Subcutaneous adipose tissue (tissue), 4 donors: ENCODE results near the gene PTPN6. TPM values are rescaled to one million over a fixed set of nuclear protein-coding genes. Genes with fewer than 3 reads are reported as not detected.

Experiments used
- CTCF ChIP-seq: fragments of 450-650 bp; IDR thresholded peaks from one replicate; pipeline ENCODE4 v1.5.1; 2016; ENCODE audit warnings: low read depth, mild to moderate bottlenecking, control low read depth, antibody characterized with exemption, moderate library complexity
- small RNA-seq: library from RNA; depleted of rRNA; stranded (forward); fragments of <200 nt; gene quantifications from one replicate; pipeline ENCODE3, GENCODE V24; 2016
- total RNA-seq, 4 donors: library from RNA; depleted of rRNA; stranded (reverse); fragments of >200 nt; gene quantifications; one replicate each; pipeline ENCODE4 v1.1.0, GENCODE V29; 2016

Gene PTPN6
- total RNA-seq, 4 donors from 2014 or later = 9.6 to 78.0 (median 29.7) TPM

GRCh38 chr12:7004287-7004803 is 53.2 kb downstream of the PTPN6 start:
- TF ChIP-seq CTCF = no peak

GRCh38 chr12:7004840-7005239 is 53.7 kb downstream of the PTPN6 start:
- no peak for TF ChIP-seq CTCF

- no peak for TF ChIP-seq CTCF
Measured at GRCh38 chr12:7005311-7005710, 54.2 kb downstream of the PTPN6 start.

- TF ChIP-seq CTCF = no peak
Measured at GRCh38 chr12:7006639-7007038, 55.5 kb downstream of the PTPN6 start.

GRCh38 chr12:7008864-7009263 is 57.7 kb downstream of the PTPN6 start:
- no peak for TF ChIP-seq CTCF

GRCh38 chr12:7009512-7009911 is 58.4 kb downstream of the PTPN6 start:
- no peak for TF ChIP-seq CTCF

Small RNA genes within 50 kb of the gene (small RNA-seq; reads per million reads assigned to genes)
- not detected for gene MIR141
- gene MIR200C = 0.49 reads per million
- gene RNU7-1 = not detected
- 0.36 reads per million for gene SCARNA12

Other genes with a start within 250 kb of the PTPN6 start
- gene COPS7A, start 227.3 kb upstream of the PTPN6 start, total RNA-seq = 10 to 100 TPM; 39.0 to 55.6 (median 45.4) TPM
- 100 to 1,000 TPM in 2 of 4 donors, 10 to 100 TPM in 2; 79.4 to 170 (median 108) TPM for gene MLF2, start 198.2 kb upstream of the PTPN6 start, total RNA-seq
- gene PTMS, start 185.0 kb upstream of the PTPN6 start, total RNA-seq = 100 to 1,000 TPM in 1 of 4 donors, 10 to 100 TPM in 3; 60.3 to 118 (median 92.0) TPM
- 1 to 10 TPM in 1 of 4 donors, under 1 TPM in 1, not detected in 2; 0.44 to 1.4 TPM for gene LAG3, start 178.8 kb upstream of the PTPN6 start, total RNA-seq
- 10 to 100 TPM; 16.4 to 65.4 (median 29.6) TPM for gene CD4, start 161.8 kb upstream of the PTPN6 start, total RNA-seq
- gene GPR162, start 129.5 kb upstream of the PTPN6 start, total RNA-seq = 1 to 10 TPM in 3 of 4 donors, under 1 TPM in 1; 0.66 to 3.1 (median 2.1) TPM
- gene P3H3, start 122.9 kb upstream of the PTPN6 start, total RNA-seq = 10 to 100 TPM in 1 of 4 donors, 1 to 10 TPM in 3; 5.6 to 11.3 (median 6.8) TPM
- under 1 TPM in 2 of 4 donors, not detected in 2; 0.38 to 0.88 TPM for gene GNB3, start 110.4 kb upstream of the PTPN6 start, total RNA-seq
- 1 to 10 TPM in 2 of 4 donors, under 1 TPM in 1, not detected in 1; 0.38 to 2.6 (median 1.9) TPM for gene CDCA3, start 100.1 kb upstream of the PTPN6 start, total RNA-seq
- gene USP5, start 99.2 kb upstream of the PTPN6 start, total RNA-seq = 10 to 100 TPM; 22.3 to 46.7 (median 34.4) TPM
- gene TPI1, start 83.8 kb upstream of the PTPN6 start, total RNA-seq = 100 to 1,000 TPM; 207 to 328 (median 256) TPM
- gene SPSB2, start 78.1 kb upstream of the PTPN6 start, total RNA-seq = 1 to 10 TPM; 4.1 to 6.4 (median 5.7) TPM
- 1 to 10 TPM; 3.9 to 7.9 (median 6.2) TPM for gene LRRC23, start 46.5 kb upstream of the PTPN6 start, total RNA-seq
- gene ENO2, start 36.8 kb upstream of the PTPN6 start, total RNA-seq = 1 to 10 TPM; 3.4 to 6.2 (median 5.6) TPM
- 100 to 1,000 TPM in 1 of 4 donors, 10 to 100 TPM in 3; 41.3 to 136 (median 71.6) TPM for gene ATN1, start 23.4 kb upstream of the PTPN6 start, total RNA-seq
- not detected for gene RNU7-1, start 7.5 kb upstream of the PTPN6 start, total RNA-seq
- gene C12orf57, start 7.3 kb upstream of the PTPN6 start, total RNA-seq = 100 to 1,000 TPM; 233 to 359 (median 280) TPM
- 100 to 1,000 TPM; 129 to 165 (median 147) TPM for gene PHB2, start 19.3 kb downstream of the PTPN6 start, total RNA-seq
- 10 to 100 TPM; 19.2 to 30.2 (median 26.8) TPM for gene EMG1, start 19.6 kb downstream of the PTPN6 start, total RNA-seq
- 10 to 100 TPM; 21.8 to 55.9 (median 27.1) TPM for gene LPCAT3, start 67.1 kb downstream of the PTPN6 start, total RNA-seq
- gene C1S, start 109.4 kb downstream of the PTPN6 start, total RNA-seq = 100 to 1,000 TPM; 328 to 926 (median 676) TPM
- gene C1R, start 141.1 kb downstream of the PTPN6 start, total RNA-seq = 100 to 1,000 TPM; 265 to 697 (median 433) TPM
- 100 to 1,000 TPM in 2 of 4 donors, 10 to 100 TPM in 2; 66.2 to 114 (median 95.8) TPM for gene C1RL, start 157.9 kb downstream of the PTPN6 start, total RNA-seq
- 1 to 10 TPM in 1 of 4 donors, not detected in 3; 2.2 TPM for gene RBP5, start 177.5 kb downstream of the PTPN6 start, total RNA-seq
- gene CLSTN3, start 179.0 kb downstream of the PTPN6 start, total RNA-seq = 10 to 100 TPM; 16.1 to 45.6 (median 28.4) TPM
- 10 to 100 TPM; 62.6 to 94.6 (median 70.5) TPM for gene PEX5, start 238.3 kb downstream of the PTPN6 start, total RNA-seq